HG02840 (cell line): ENCODE data around the gene IGFALS.

Experiments
- ATAC-seq: cut with Tn5 transposase; IDR thresholded peaks from one replicate; pipeline ENCODE4 v1.9.1; 2021; ENCODE audit warnings: mild to moderate bottlenecking, moderate library complexity, moderate number of reproducible peaks; ENCODE audit not compliant: unreplicated experiment, low FRiP score

Gene IGFALS

GRCh38 chr16:1768061-1768766, 25.3 kb downstream of the IGFALS start:
- ATAC-seq: no peak

GRCh38 chr16:1767116-1767994, 26.1 kb downstream of the IGFALS start:
- ATAC-seq: no peak

GRCh38 chr16:1766701-1767100, 26.8 kb downstream of the IGFALS start:
- no peak for ATAC-seq

DNA sequence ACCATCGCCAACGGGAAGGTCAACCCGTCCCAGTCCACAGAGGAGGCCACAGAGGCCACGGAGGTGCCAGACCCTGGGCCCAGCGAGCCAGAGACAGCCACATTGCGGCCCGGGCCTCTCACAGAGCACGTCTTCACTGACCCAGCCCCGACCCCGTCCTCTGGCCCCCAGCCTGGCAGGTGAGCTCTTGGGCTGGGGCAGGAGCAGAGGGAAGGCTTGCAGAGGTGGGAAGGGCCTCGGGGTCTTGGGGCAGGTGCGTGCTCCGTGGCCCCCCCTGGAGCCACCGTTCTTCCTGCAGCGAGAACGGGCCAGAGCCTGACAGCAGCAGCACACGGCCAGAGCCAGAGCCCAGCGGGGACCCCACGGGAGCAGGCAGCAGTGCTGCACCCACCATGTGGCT, 27.3 kb downstream of the IGFALS start:
- no peak for ATAC-seq

DNA sequence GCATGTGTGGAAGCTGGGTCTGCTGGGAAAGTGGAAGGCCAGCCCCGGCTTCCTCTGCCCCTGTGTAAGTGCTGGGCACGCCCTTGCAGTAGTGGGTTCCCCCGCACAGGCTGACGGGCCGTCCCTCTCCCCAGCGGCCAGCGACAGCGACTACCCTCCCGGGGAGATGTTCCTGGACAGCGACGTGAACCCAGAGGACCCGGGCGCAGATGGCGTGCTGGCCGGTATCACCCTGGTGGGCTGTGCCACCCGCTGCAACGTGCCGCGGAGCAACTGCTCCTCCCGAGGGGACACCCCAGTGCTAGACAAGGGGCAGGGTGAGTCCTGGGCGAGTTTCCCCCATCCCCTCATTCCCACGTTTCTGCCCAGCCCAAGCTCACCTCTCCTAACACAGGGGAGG, 27.7 kb downstream of the IGFALS start:
- ATAC-seq: no peak

DNA sequence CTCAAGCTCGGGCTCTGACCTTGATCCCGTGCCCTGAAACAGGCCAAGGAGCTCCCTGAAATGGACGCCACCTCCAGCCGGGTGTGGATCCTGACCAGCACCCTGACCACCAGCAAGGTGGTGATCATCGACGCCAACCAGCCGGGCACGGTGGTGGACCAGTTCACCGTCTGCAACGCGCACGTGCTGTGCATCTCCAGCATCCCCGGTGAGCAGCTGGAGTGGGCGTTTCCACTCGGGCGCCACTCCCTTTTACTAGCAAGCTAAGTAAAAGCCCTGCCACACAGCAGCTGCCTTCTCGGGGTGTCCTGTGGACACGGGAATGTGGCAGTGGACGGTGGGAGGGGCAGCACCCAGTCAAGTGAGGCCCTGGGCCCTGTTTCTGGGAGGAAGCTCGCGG, 28.5 kb downstream of the IGFALS start:
- no peak for ATAC-seq

- no peak for ATAC-seq
Observed at GRCh38 chr16:1763521-1764511, 29.7 kb downstream of the IGFALS start.

DNA sequence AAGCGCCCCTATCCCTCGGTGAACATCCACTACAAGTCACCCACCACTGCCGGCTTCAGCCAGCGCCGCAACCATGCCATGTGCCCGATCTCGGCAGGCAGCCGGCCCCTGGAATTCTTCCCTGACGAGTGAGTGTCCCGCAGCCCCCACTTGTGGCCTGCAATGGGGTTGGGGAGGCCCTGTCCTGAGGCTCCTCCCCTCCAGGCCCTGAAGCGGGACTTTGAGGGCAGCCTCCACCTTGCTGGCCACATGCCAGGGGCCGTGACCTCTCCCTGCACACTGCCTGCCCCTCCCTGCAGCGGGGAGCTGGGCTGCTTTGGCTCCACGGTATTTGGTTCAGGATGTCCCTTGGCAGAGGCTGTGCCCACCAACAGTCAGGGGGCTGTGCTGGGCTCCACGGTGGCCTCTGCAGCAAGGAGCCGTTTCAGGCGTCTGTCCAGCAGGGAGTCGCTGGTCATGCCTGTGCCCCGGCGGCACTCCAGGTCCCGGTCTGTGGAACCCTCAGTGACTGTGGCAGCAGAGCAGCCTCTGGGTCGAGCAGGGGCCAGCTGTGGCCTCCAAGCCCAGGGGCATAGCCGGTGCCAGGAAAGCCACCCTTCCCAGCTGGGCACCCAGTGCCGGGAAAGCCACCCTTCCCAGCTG, 30.5 kb downstream of the IGFALS start:
- no peak for ATAC-seq

GRCh38 chr16:1762196-1762878, 31.2 kb downstream of the IGFALS start:
- no peak for ATAC-seq

DNA sequence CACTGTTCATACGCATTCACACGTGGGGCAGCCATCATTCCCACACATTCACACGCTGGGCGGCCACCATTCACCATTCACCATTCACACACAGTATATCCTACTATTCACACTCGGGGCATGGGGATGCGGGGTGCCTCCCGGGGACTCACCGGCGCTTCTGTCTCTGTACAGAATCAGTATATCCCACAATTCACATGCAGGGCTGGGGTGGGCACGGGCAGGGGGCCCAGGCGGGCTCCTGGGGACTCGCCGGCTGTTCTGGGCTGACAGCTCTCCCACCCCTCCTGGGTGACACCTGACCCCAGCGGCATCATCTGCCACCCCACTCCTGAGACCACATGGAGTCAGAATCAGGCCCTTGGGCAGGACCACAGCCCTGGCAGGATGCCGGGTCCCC, 31.8 kb downstream of the IGFALS start:
- ATAC-seq: no peak

DNA sequence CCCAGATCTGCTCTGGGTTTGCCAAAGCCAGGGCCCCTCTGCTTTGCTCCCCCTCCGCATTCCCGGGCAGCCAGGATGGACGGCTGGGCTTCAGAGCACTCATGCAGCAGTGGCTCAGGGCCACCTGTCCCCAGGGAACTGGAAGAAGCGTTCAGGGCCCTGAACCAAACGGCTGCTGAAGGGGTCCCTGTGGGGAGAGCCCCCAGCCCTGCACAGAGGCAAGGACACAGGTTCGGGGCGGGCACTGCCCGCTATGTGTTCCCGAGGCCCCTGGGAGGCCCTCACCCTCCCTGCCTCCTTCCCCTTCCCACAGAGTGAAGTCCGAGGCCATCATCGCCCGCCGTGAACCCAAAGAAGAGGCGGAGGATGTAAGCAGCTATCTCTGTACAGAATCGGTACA, 32.6 kb downstream of the IGFALS start:
- no peak for ATAC-seq

DNA sequence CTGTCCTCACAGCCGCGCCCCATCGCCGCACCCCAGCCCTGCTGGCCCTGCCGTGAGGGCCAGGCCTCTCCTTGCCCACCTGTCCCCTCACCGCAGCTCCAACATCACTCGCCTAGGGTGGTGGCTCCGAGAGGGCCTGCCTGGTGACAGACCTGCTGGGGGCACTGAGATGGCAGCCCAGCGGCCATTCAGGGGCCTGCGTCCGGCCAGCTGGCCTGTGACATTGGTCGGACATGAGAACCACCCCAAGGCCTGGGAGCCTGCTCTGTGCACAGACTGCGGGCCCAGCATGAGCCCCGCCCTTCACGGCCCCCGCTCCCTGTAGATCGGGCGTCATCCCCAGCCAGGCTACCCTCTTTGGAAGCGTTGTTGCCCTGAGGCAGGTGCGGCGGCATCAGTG, 34.0 kb downstream of the IGFALS start:
- ATAC-seq: no peak

DNA sequence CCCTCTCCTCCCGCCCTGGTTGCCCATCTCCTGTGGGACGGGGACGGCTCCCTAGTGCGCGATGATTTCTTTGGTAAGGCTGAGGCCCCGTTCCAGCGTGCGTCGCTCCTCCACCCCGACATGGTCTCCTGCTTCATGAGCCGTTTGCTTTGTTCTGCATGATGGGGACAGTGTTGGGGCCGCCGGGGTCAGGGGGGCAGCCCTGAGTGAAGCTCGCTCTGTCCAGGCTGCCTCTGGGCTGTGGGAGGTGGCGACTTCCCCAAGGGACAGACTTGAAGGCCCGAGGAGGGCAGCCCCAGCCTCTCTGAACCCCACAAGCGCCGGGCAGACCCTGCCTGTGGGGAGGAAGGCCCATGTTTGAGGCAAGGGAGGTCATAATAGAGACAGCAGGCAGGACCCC, 34.6 kb downstream of the IGFALS start:
- no peak for ATAC-seq

DNA sequence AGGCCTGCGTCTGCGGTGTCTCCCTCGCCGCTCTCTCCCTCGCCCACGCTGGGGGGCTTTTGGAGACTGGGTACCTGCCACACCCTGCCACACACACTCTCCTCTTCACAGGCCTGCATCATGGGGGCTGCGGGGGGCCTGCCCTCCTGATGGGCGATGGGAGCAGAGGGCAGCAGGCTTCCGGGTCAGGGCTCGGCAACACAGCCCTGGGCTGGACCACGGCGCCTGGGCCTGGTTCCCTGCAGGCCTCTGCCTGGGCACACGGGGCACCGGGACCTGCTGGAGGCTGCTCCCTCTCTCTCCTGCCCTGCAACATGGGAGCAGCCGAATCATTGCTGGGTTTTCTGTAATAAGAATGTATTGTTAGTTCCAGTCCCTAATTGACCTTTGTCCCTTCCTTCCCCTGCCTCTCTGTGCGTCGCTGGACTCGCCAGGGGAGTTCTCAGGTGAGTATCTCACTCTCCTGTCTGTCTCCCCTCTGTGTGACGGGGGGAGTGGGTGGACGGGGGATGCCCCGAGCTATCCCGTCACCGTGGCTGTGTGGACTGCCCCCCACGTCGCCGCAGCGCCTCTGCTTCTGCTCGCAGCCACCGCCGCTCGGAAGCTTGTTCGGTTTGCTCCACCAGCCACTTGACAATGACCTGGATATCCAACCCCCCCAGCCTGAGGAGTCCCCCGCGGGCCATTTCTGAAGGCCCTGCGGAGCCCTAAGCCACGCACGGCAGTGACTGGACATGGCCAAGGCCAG, 35.6 kb downstream of the IGFALS start:
- ATAC-seq: no peak

DNA sequence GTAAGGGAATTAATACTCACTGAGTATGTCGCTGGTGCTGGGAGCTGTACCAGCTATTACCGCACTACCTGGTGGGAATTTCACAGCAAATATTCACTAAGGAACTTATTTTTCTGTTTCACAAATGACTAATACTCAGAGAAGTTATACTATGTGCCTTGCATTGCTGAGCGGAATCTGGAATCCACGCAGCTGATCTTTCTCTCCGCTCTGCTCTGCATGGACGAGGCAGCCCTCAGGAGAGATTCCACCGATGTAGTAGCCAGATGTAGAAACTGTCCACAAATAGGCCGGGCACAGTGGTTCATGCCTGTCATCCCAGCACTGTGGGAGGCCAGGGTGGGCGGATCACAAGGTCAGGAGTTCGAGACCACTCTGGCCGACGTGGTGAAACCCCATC, 39.3 kb downstream of the IGFALS start:
- ATAC-seq: no peak

- no peak for ATAC-seq
Observed at GRCh38 chr16:1752853-1753252, 40.7 kb downstream of the IGFALS start.

DNA sequence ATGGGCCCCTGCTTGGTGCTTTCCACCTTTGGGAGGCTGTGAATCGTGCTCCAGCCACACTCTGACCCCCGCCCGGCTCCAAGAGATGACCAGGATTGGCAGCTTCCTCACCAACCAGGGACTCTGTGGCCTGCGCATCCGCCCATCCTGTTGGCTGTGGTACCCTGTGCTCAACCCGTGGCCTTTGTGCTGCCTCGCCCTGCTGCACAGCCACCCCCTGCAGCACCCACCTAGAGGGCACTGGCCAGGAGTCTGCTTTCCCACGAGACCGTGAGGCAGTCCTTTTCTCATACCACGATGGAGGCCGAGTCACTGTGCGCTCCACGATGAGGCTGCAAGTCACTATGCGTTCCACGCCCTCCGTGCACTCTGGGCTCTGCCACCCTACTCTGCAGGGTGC, 41.6 kb downstream of the IGFALS start:
- no peak for ATAC-seq

- ATAC-seq: no peak
Observed at GRCh38 chr16:1749152-1750117, 44.1 kb downstream of the IGFALS start.
